Mesenchymal stem cell (in vitro differentiated cells and primary cell): Measurements from ENCODE around the gene PACS1.

Experiments used
- DNase-seq: peaks from one replicate; pipeline ENCODE4 v3.0.0-alpha.2; 2013
- H2AFZ ChIP-seq: one replicate; pipeline ENCODE4 v1.6.1; 2013; ENCODE audit warnings: low read depth, mild to moderate bottlenecking, control low read depth, inconsistent platforms, low read length, moderate library complexity
- H2AK5ac ChIP-seq: 2 replicates; pipeline ENCODE4 v1.6.1; 2013; ENCODE audit warnings: low read length, moderate library complexity, mild to moderate bottlenecking, inconsistent platforms; ENCODE audit not compliant: severe bottlenecking
- H2BK120ac ChIP-seq: one replicate; pipeline ENCODE4 v1.6.1; 2013; ENCODE audit warnings: low read depth, mild to moderate bottlenecking, inconsistent platforms, low read length, moderate library complexity
- H2BK12ac ChIP-seq, 2 experiments: one replicate each; pipeline ENCODE4 v1.6.1; 2013; ENCODE audit warnings: inconsistent platforms in 2 of 2, low read length in 2 of 2, mild to moderate bottlenecking in 2 of 2, moderate library complexity in 2 of 2, control low read depth in 1 of 2
- H2BK15ac ChIP-seq: one replicate; pipeline ENCODE4 v1.6.1; 2013; ENCODE audit warnings: mild to moderate bottlenecking, low read depth, inconsistent platforms; ENCODE audit not compliant: poor library complexity, severe bottlenecking
- H2BK5ac ChIP-seq: 2 replicates; pipeline ENCODE4 v1.6.1; 2013; ENCODE audit warnings: low read depth, mild to moderate bottlenecking, low read length, control low read depth, inconsistent platforms; ENCODE audit not compliant: poor library complexity, severe bottlenecking
- H3K14ac ChIP-seq, 2 experiments: one replicate each; pipeline ENCODE4 v1.6.1; 2013; ENCODE audit warnings: inconsistent platforms in 2 of 2, low read length in 2 of 2, control low read depth in 1 of 2, mild to moderate bottlenecking in 1 of 2, moderate library complexity in 1 of 2
- H3K18ac ChIP-seq, 2 experiments: one replicate each; pipeline ENCODE4 v1.6.1; 2013; ENCODE audit warnings: inconsistent platforms in 2 of 2, low read length in 2 of 2, control low read depth in 1 of 2, low read depth in 1 of 2, mild to moderate bottlenecking in 1 of 2
- H3K23ac ChIP-seq, 2 experiments: one replicate each; pipeline ENCODE4 v1.6.1; 2013; ENCODE audit warnings: inconsistent platforms in 2 of 2, low read length in 2 of 2, mild to moderate bottlenecking in 2 of 2, moderate library complexity in 2 of 2, control low read depth in 1 of 2
- H3K27ac ChIP-seq: 2 replicates; pipeline ENCODE4 v1.5.1; 2013; ENCODE audit warnings: mild to moderate bottlenecking, moderate library complexity, low read length, control low read depth, inconsistent platforms; ENCODE audit not compliant: poor library complexity, severe bottlenecking
- H3K27me3 ChIP-seq, 2 experiments: 2 replicates each; pipeline versions ENCODE4 v1.6.1 to v1.7.0; 2013; ENCODE audit warnings: low read length in 2 of 2, mild to moderate bottlenecking in 2 of 2, moderate library complexity in 2 of 2, control low read depth in 1 of 2, inconsistent platforms in 1 of 2; ENCODE audit not compliant: control insufficient read depth in 1 of 2, insufficient read depth in 1 of 2
- H3K36me3 ChIP-seq, 2 experiments: 2 replicates each; pipeline versions ENCODE4 v1.6.1 to v1.7.0; 2013; ENCODE audit warnings: low read length in 2 of 2, control low read depth in 1 of 2, inconsistent platforms in 1 of 2, low read depth in 1 of 2, mild to moderate bottlenecking in 1 of 2; ENCODE audit not compliant: insufficient read depth in 2 of 2, control insufficient read depth in 1 of 2
- H3K4ac ChIP-seq, 2 experiments: one replicate each; pipeline ENCODE4 v1.6.1; 2013; ENCODE audit warnings: inconsistent platforms in 2 of 2, low read length in 2 of 2, mild to moderate bottlenecking in 2 of 2, moderate library complexity in 2 of 2, control low read depth in 1 of 2, low read depth in 1 of 2
- H3K4me1 ChIP-seq: 2 replicates; pipeline ENCODE4 v1.6.1; 2013; ENCODE audit warnings: low read depth, low read length, control low read depth; ENCODE audit not compliant: control insufficient read depth, insufficient read depth
- H3K4me2 ChIP-seq: 2 replicates; pipeline ENCODE4 v1.6.1; 2013; ENCODE audit warnings: low read length, mild to moderate bottlenecking, inconsistent platforms; ENCODE audit not compliant: poor library complexity, severe bottlenecking
- H3K4me3 ChIP-seq, 2 experiments: 2 replicates each; pipeline versions ENCODE4 v1.5.1 to v1.7.0; 2013; ENCODE audit warnings: low read length in 2 of 2, mild to moderate bottlenecking in 2 of 2, control low read depth in 1 of 2, low read depth in 1 of 2; ENCODE audit not compliant: insufficient read depth in 1 of 2
- H3K79me1 ChIP-seq: replicated peaks from 2 replicates; pipeline ENCODE4 v1.6.1; 2013; ENCODE audit warnings: mild to moderate bottlenecking, control low read depth, low read length, inconsistent platforms; ENCODE audit not compliant: poor library complexity, severe bottlenecking
- H3K9ac ChIP-seq: 2 replicates; pipeline ENCODE4 v1.7.0; 2013; ENCODE audit warnings: mild to moderate bottlenecking, low read length, moderate library complexity
- H3K9me3 ChIP-seq: 2 replicates; pipeline ENCODE4 v1.7.0; 2013; ENCODE audit warnings: mild to moderate bottlenecking, low read length; ENCODE audit not compliant: control insufficient read depth
- H4K8ac ChIP-seq: one replicate; pipeline ENCODE4 v1.6.1; 2013; ENCODE audit warnings: inconsistent platforms, mild to moderate bottlenecking, low read length, moderate library complexity
- H4K91ac ChIP-seq: one replicate; pipeline ENCODE4 v1.6.1; 2013; ENCODE audit warnings: mild to moderate bottlenecking, low read length, inconsistent platforms
- WGBS: methylation state at CpG from one replicate; pipeline ENCODE4 v1.1.7; 2013; ENCODE audit warnings: mixed read lengths; 5-methylcytosine and 5-hydroxymethylcytosine counted together

Gene PACS1

DNA sequence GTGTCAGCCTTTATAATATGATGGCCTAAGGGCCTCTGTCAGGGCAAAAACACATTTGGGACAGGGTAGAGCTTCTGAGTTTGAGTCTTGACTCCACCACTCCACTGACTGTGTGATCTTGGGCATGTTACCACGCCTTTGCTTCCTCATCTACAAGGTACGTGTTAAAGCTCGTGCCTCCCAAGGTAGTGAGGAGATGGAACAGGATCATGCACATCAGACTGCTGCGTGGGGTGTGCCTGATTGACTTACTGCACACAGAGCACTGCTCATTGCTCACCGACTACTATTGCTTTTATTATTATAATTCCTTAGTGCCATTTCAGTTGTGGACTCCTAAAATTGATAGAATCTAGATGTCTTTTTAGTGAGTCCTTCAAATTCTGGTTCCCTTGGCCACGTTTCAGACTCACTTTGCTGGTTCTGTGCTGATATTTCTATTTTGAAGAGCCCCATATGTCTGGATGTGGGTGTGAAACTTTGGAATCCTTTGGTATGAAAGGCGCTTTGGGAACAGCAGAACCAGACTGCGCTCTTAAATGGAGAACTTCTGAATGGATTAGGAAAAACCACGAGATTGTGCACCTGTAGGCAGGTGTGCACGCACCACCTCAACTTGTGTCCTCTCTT is 154.3 kb downstream of the PACS1 start:
- Histone ChIP-seq H2BK120ac (no peak overlapping the region), H3K4me3 (no peak overlapping the region), H3K4ac (no peak overlapping the region), H3K4me2 (no peak overlapping the region), H3K27me3 (no peaks in the 10 kb centered on the region), H2BK12ac (no peak overlapping the region), H3K18ac (no peak overlapping the region), H2BK15ac (no peak overlapping the region), H3K14ac (no peak overlapping the region), H4K8ac (no peak overlapping the region), H2AK5ac (no peak overlapping the region), H3K79me1 (peaks cover 3% of the 10 kb centered on the region), H2AFZ (no peak overlapping the region), H3K4me1 (peaks cover 10% of the 10 kb centered on the region), H3K23ac (no peak overlapping the region), H3K9me3 (no peaks in the 10 kb centered on the region), H4K91ac (no peak overlapping the region), H3K9ac (no peak overlapping the region), H2BK5ac (no peak overlapping the region), H3K27ac (no peak overlapping the region), H3K36me3 (peaks cover 49 to 53% of the 10 kb centered on the region in 2 experiments)
- 95% methylated on average over 9 of the region's 10 CpGs for WGBS
- no peak for DNase-seq

DNA sequence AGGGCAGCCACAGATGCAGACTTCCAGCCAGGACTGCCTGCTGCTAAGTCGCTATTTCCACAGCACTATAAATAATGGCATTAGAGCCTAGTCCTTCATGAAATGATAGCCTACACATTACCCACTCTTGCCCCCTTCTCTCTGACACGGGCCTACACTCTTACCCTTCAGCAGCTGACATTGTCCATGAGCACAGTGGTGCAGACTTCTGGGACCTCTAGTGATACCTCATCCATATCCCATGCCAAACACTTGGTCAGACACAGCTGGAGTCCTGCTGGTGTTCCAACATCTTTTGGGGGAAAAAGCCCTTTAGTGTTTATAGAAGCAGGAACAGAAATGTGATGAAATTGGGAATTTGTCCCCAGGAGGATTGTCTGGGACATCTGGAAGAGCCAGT is 155.0 kb downstream of the PACS1 start:
- H3K27ac ChIP-seq = no peak overlapping the region
- no peak for DNase-seq
- no peaks in the 10 kb centered on the region for H3K27me3 ChIP-seq
- WGBS = 98% methylated on average over 2 of the region's 2 CpGs
- H3K9me3 ChIP-seq = no peaks in the 10 kb centered on the region
- peaks cover 43 to 47% of the 10 kb centered on the region in 2 experiments for H3K36me3 ChIP-seq
- no peak overlapping the region for H3K9ac ChIP-seq
- H2BK5ac ChIP-seq = no peak overlapping the region
- no peak overlapping the region for H2BK15ac ChIP-seq
- no peak overlapping the region for H2BK120ac ChIP-seq
- no peak overlapping the region for H3K14ac ChIP-seq
- H2AK5ac ChIP-seq = no peak overlapping the region
- H2BK12ac ChIP-seq = no peak overlapping the region
- H3K4me2 ChIP-seq = no peak overlapping the region
- H3K4me1 ChIP-seq = peaks cover 10% of the 10 kb centered on the region
- no peak overlapping the region for H4K91ac ChIP-seq
- peaks cover 3% of the 10 kb centered on the region for H3K79me1 ChIP-seq
- H2AFZ ChIP-seq = no peak overlapping the region
- H3K4ac ChIP-seq = no peak overlapping the region
- H3K18ac ChIP-seq = no peak overlapping the region
- no peak overlapping the region for H4K8ac ChIP-seq
- H3K4me3 ChIP-seq = no peak overlapping the region
- no peak overlapping the region for H3K23ac ChIP-seq

GRCh38 chr11:66226101-66226500 is 156.0 kb downstream of the PACS1 start:
- H3K4me3 ChIP-seq = no peak overlapping the region
- no peak overlapping the region for H2AK5ac ChIP-seq
- H3K36me3 ChIP-seq = peaks cover 43 to 47% of the 10 kb centered on the region in 2 experiments
- no peak overlapping the region for H3K9ac ChIP-seq
- no peak overlapping the region for H2BK120ac ChIP-seq
- no peak overlapping the region for H2AFZ ChIP-seq
- H3K27me3 ChIP-seq = no peaks in the 10 kb centered on the region
- no peaks in the 10 kb centered on the region for H3K79me1 ChIP-seq
- no peak overlapping the region for H3K18ac ChIP-seq
- no peaks in the 10 kb centered on the region for H3K9me3 ChIP-seq
- H3K27ac ChIP-seq = no peak overlapping the region
- no peak overlapping the region for H2BK12ac ChIP-seq
- H2BK15ac ChIP-seq = no peak overlapping the region
- no peak overlapping the region for H4K8ac ChIP-seq
- DNase-seq = no peak
- H4K91ac ChIP-seq = no peak overlapping the region
- no peak overlapping the region for H3K4ac ChIP-seq
- H3K14ac ChIP-seq = no peak overlapping the region
- no peak overlapping the region for H3K4me2 ChIP-seq
- H3K23ac ChIP-seq = no peak overlapping the region
- no peak overlapping the region for H2BK5ac ChIP-seq
- peaks cover 12% of the 10 kb centered on the region for H3K4me1 ChIP-seq

DNA sequence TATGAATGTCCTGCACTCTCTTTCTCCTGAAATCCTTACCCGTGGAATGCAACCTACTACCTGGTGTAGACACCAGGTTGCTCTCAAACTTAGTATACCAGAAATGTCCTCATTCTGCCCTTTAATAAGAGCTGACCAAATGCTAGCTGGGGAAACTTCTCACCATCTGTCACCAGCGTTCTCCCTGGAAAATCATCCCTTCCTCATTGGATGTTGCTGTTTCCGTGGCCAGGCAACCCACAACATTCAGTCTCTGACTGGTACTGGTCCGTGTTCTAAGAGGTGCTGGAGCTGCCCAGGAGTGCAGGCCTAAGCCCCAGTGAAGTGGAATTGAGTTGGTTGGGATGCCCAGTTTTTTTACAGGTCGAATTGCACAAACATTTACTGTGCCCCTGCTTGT is 157.6 kb downstream of the PACS1 start:
- Histone ChIP-seq H3K4me1 (peaks cover 7% of the 10 kb centered on the region), H4K8ac (no peak overlapping the region), H3K79me1 (no peaks in the 10 kb centered on the region), H4K91ac (no peak overlapping the region), H3K9ac (no peak overlapping the region), H3K4me3 (no peak overlapping the region), H2AK5ac (no peak overlapping the region), H2BK5ac (no peak overlapping the region), H3K14ac (no peak overlapping the region), H3K27me3 (no peaks in the 10 kb centered on the region), H2BK15ac (no peak overlapping the region), H2AFZ (no peak overlapping the region), H3K4ac (no peak overlapping the region), H2BK12ac (no peak overlapping the region), H3K36me3 (peaks cover 53 to 57% of the 10 kb centered on the region in 2 experiments), H3K9me3 (no peaks in the 10 kb centered on the region), H2BK120ac (no peak overlapping the region), H3K23ac (no peak overlapping the region), H3K4me2 (no peak overlapping the region), H3K18ac (no peak overlapping the region), H3K27ac (no peak overlapping the region)
- DNase-seq = no peak
- WGBS = 91% methylated on average over 5 of the region's 5 CpGs
